MCF 10A (cell line): ENCODE results near the gene MESP1. TPM values are rescaled to one million over a fixed set of nuclear protein-coding genes. Genes with fewer than 3 reads are reported as not detected.

Experiments
- BruUV-seq: library from RNA; stranded (reverse); fragments of 400-500 nt; replicated peaks from 2 replicates; lab custom pipeline; 2021; lab: Mats Ljungman, UMichigan
- CTCF ChIA-PET: fragments of 300-600 bp; sonication (Branson Sonifier 250); formaldehyde crosslinking; extraction: SDS; loops from one replicate; lab custom pipeline; 2021; ENCODE audit warnings: antibody characterized with exemption, inconsistent platforms; lab: Yijun Ruan, JAX
- POLR2A ChIA-PET: fragments of 300-600, 350-650 bp; sonication (Branson Sonifier 250); formaldehyde crosslinking; extraction: SDS; loops from one replicate; lab custom pipeline; 2020; ENCODE audit warnings: antibody characterized with exemption, inconsistent platforms; lab: Yijun Ruan, JAX
- DNase-seq: peaks from one replicate; pipeline ENCODE4 v3.0.0-alpha.2; 2018; ENCODE audit not compliant: unreplicated experiment
- H3K27ac Mint-ChIP-seq: one replicate; pipeline ENCODE4 v1.8.0; 2022; ENCODE audit warnings: mild to moderate bottlenecking, low read depth, mixed read lengths; ENCODE audit not compliant: unreplicated experiment
- H3K27me3 Mint-ChIP-seq: one replicate; pipeline ENCODE4 v1.8.0; 2022; ENCODE audit warnings: mixed read lengths; ENCODE audit not compliant: insufficient read depth, unreplicated experiment
- H3K36me3 Mint-ChIP-seq: one replicate; pipeline ENCODE4 v1.8.0; 2022; ENCODE audit warnings: mild to moderate bottlenecking, moderate library complexity, mixed read lengths; ENCODE audit not compliant: insufficient read depth, unreplicated experiment
- H3K4me1 Mint-ChIP-seq: one replicate; pipeline ENCODE4 v1.8.0; 2022; ENCODE audit warnings: mixed read lengths; ENCODE audit not compliant: insufficient read depth, unreplicated experiment
- H3K4me3 Mint-ChIP-seq: one replicate; pipeline ENCODE4 v1.8.0; 2022; ENCODE audit warnings: mild to moderate bottlenecking, moderate library complexity, mixed read lengths; ENCODE audit not compliant: unreplicated experiment
- H3K9me3 Mint-ChIP-seq: one replicate; pipeline ENCODE4 v1.8.0; 2022; ENCODE audit warnings: mixed read lengths; ENCODE audit not compliant: unreplicated experiment
- intact Hi-C: fragments of 100-400 bp; cut with micrococcal nuclease; formaldehyde crosslinking; loops from 2 replicates; pipeline ENCODE4 v1.14.1; 2022
- total RNA-seq: library from RNA; stranded (reverse); gene quantifications from 2 replicates; pipeline ENCODE4 v1.2.3, GENCODE V29; 2022
- TF ChIP-seq, protein P1 (sequence below): fragments of 200-600 bp; IDR thresholded peaks from one replicate; pipeline ENCODE4 v1.8.0; 2022; ENCODE audit warnings: antibody characterized with exemption, mild to moderate bottlenecking; ENCODE audit not compliant: unreplicated experiment

Gene MESP1
- total RNA-seq, 1 experiment from 2014 or later: 0.58 TPM

GRCh38 chr15:89759835-89760234, 8.8 kb upstream of the MESP1 start:
- no peaks in the 10 kb centered on the region for H3K27me3 Mint-ChIP-seq

GRCh38 chr15:89758981-89759380, 7.9 kb upstream of the MESP1 start:
- intact Hi-C loops: no loop called here
- DNase-seq: no peak
- peaks cover 16% of the 10 kb centered on the region for H3K4me1 Mint-ChIP-seq
- no peaks in the 10 kb centered on the region for H3K36me3 Mint-ChIP-seq
- POLR2A ChIA-PET: no interaction called here
- BruUV-seq: no TSS peak
- TF ChIP-seq, protein P1, sequence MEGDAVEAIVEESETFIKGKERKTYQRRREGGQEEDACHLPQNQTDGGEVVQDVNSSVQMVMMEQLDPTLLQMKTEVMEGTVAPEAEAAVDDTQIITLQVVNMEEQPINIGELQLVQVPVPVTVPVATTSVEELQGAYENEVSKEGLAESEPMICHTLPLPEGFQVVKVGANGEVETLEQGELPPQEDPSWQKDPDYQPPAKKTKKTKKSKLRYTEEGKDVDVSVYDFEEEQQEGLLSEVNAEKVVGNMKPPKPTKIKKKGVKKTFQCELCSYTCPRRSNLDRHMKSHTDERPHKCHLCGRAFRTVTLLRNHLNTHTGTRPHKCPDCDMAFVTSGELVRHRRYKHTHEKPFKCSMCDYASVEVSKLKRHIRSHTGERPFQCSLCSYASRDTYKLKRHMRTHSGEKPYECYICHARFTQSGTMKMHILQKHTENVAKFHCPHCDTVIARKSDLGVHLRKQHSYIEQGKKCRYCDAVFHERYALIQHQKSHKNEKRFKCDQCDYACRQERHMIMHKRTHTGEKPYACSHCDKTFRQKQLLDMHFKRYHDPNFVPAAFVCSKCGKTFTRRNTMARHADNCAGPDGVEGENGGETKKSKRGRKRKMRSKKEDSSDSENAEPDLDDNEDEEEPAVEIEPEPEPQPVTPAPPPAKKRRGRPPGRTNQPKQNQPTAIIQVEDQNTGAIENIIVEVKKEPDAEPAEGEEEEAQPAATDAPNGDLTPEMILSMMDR: no peak
- CTCF ChIA-PET: interaction anchor here (0.6 to 7.9 kb wide), 15 partner anchors 15 to 831 kb away, joined by 3 to 271 read pairs (median 5); no protein-coding TSS in a partner anchor
- H3K27me3 Mint-ChIP-seq: no peaks in the 10 kb centered on the region
- H3K9me3 Mint-ChIP-seq: no peaks in the 10 kb centered on the region
- no peak overlapping the region for H3K4me3 Mint-ChIP-seq
- H3K27ac Mint-ChIP-seq: no peak overlapping the region

More at GRCh38 chr15:89759835-89760234, 8.8 kb upstream of the MESP1 start:
- H3K36me3 Mint-ChIP-seq: no peaks in the 10 kb centered on the region
- ChIA-PET POLR2A (interaction anchor here (1.8 to 2.5 kb wide), 2 partner anchors 14 to 77 kb away, joined by 5 to 8 read pairs; no protein-coding TSS in a partner anchor), CTCF (interaction anchor here (0.6 to 7.9 kb wide), 29 partner anchors 8 to 791 kb away, joined by 3 to 271 read pairs (median 7); partner anchors contain the start of genes MESP1 and MESP2)
- H3K27ac Mint-ChIP-seq: no peak overlapping the region
- no TSS peak for BruUV-seq
- TF ChIP-seq, protein P1: no peak
- no peak overlapping the region for H3K4me3 Mint-ChIP-seq
- H3K9me3 Mint-ChIP-seq: no peaks in the 10 kb centered on the region
- peaks cover 11% of the 10 kb centered on the region for H3K4me1 Mint-ChIP-seq
- intact Hi-C loops: loop anchor here (1.0 to 5.0 kb wide), 5 partner anchors 20 to 327 kb away; no protein-coding TSS in a partner anchor
- no peak for DNase-seq

GRCh38 chr15:89758283-89758682, 7.2 kb upstream of the MESP1 start:
- POLR2A ChIA-PET: no interaction called here
- BruUV-seq: no TSS peak
- CTCF ChIA-PET: interaction anchor here (0.7 to 7.9 kb wide), 7 partner anchors 14 to 329 kb away, joined by 3 to 271 read pairs (median 4); no protein-coding TSS in a partner anchor

DNA sequence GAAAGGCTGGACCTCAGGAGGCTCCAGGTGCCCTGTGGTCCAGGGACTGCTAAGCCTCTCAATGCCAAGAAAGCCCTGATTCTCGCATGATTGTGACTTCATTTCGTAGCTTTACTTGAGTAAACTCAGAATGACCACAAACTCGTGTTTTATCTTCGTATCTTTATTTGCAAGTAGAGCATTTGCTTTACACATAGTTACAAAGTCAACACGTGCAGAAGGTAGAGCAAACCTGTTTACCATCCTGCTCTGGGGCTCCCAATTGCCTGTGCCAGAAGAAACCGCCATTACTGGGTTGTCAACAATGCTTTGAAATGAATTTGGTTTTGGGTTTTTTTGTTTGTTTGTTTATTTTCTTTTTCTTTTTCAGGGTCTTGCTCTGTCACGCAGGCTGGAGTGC, 5.8 kb upstream of the MESP1 start:
- POLR2A ChIA-PET: interaction anchor here (0.7 kb wide), 1 partner anchor 155 kb away, joined by 3 read pairs; no protein-coding TSS in a partner anchor
- TF ChIP-seq, protein P1: no peak
- Mint-ChIP-seq H3K27me3 (no peaks in the 10 kb centered on the region), H3K9me3 (no peaks in the 10 kb centered on the region), H3K4me1 (peaks cover 16% of the 10 kb centered on the region), H3K27ac (no peak overlapping the region), H3K36me3 (no peaks in the 10 kb centered on the region), H3K4me3 (no peak overlapping the region)
- no peak for DNase-seq
- CTCF ChIA-PET: interaction anchor here (0.7 to 7.9 kb wide), 4 partner anchors 119 to 388 kb away, joined by 4 to 271 read pairs (median 50); no protein-coding TSS in a partner anchor
- no TSS peak for BruUV-seq
- intact Hi-C loops: no loop called here

More at GRCh38 chr15:89758283-89758682, 7.2 kb upstream of the MESP1 start:
- TF ChIP-seq, protein P1: no peak
- Mint-ChIP-seq H3K4me3 (no peak overlapping the region), H3K27ac (no peak overlapping the region), H3K4me1 (peaks cover 16% of the 10 kb centered on the region), H3K9me3 (no peaks in the 10 kb centered on the region), H3K27me3 (no peaks in the 10 kb centered on the region), H3K36me3 (no peaks in the 10 kb centered on the region)
- intact Hi-C loops: no loop called here
- DNase-seq: no peak
